HFFc6 (cell line): ENCODE data around the gene CNOT6L. TPM values are rescaled to one million over a fixed set of nuclear protein-coding genes. Genes with fewer than 3 reads are reported as not detected.

Source experiments
- DNase-seq: peaks from one replicate; pipeline ENCODE4 v3.0.0-alpha.2; 2018
- H3K27ac Mint-ChIP-seq: 2 replicates; pipeline ENCODE4 v1.8.0; 2020; ENCODE audit warnings: mild to moderate bottlenecking, mixed read lengths
- H3K27me3 Mint-ChIP-seq: 2 replicates; pipeline ENCODE4 v1.8.0; 2021; ENCODE audit warnings: mild to moderate bottlenecking, moderate library complexity, mixed read lengths; ENCODE audit not compliant: insufficient read depth
- H3K36me3 Mint-ChIP-seq: 2 replicates; pipeline ENCODE4 v1.8.0; 2021; ENCODE audit warnings: low read depth, mixed read lengths
- H3K4me1 Mint-ChIP-seq: 2 replicates; pipeline ENCODE4 v1.8.0; 2020; ENCODE audit warnings: low read depth, mixed read lengths
- H3K4me3 Mint-ChIP-seq: 2 replicates; pipeline ENCODE4 v1.8.0; 2020; ENCODE audit warnings: mild to moderate bottlenecking, moderate library complexity, mixed read lengths
- H3K9me3 Mint-ChIP-seq: 2 replicates; pipeline ENCODE4 v1.8.0; 2020; ENCODE audit warnings: mild to moderate bottlenecking, mixed read lengths
- total RNA-seq, 6 experiments: library from RNA; stranded (reverse); fragmentation: NEBNext Ultra II Directional; extraction: Animal tissue kit (Norgen Biotek cat#: 25700); gene quantifications; 2 replicates in 1 of 6; 3 replicates in 5 of 6; pipeline ENCODE4 v1.2.3, GENCODE V29; 2021
- TF ChIP-seq, protein P1 (sequence below): fragments of 200-600 bp; sonication (generic); IDR thresholded peaks from 2 replicates; pipeline ENCODE4 v1.5.0; 2021; ENCODE audit warnings: antibody characterized with exemption, mild to moderate bottlenecking

The CNOT6L gene
- total RNA-seq, 6 experiments from 2014 or later, result 17.8 to 24.3 (median 20.2) TPM

DNA sequence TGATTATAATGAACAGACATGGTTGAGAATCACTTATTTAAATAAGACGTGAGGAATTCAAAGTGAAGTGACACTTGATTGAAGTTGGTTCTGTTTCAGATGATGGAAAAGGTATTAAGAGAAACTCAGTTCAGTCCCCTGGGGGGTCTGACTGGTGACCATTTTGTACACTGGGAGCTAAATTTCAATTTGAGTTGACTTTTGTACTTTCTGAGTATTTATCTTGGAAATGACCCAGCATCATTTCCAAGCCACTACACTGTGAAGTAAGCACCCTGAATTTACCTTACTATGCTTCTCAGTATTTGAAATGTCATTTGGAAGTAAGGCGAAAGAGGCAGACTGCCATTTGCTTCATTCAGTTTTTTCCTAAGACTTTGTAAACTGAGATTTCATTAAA, 73.4 kb downstream of the CNOT6L start:
- H3K4me3 Mint-ChIP-seq, result no peak overlapping the region
- no peaks in the 10 kb centered on the region for H3K9me3 Mint-ChIP-seq
- TF ChIP-seq, protein P1, sequence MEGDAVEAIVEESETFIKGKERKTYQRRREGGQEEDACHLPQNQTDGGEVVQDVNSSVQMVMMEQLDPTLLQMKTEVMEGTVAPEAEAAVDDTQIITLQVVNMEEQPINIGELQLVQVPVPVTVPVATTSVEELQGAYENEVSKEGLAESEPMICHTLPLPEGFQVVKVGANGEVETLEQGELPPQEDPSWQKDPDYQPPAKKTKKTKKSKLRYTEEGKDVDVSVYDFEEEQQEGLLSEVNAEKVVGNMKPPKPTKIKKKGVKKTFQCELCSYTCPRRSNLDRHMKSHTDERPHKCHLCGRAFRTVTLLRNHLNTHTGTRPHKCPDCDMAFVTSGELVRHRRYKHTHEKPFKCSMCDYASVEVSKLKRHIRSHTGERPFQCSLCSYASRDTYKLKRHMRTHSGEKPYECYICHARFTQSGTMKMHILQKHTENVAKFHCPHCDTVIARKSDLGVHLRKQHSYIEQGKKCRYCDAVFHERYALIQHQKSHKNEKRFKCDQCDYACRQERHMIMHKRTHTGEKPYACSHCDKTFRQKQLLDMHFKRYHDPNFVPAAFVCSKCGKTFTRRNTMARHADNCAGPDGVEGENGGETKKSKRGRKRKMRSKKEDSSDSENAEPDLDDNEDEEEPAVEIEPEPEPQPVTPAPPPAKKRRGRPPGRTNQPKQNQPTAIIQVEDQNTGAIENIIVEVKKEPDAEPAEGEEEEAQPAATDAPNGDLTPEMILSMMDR, result no peak
- DNase-seq, result no peak
- H3K36me3 Mint-ChIP-seq, result no peaks in the 10 kb centered on the region
- no peaks in the 10 kb centered on the region for H3K27me3 Mint-ChIP-seq
- no peak overlapping the region for H3K27ac Mint-ChIP-seq
- H3K4me1 Mint-ChIP-seq, result no peaks in the 10 kb centered on the region

DNA sequence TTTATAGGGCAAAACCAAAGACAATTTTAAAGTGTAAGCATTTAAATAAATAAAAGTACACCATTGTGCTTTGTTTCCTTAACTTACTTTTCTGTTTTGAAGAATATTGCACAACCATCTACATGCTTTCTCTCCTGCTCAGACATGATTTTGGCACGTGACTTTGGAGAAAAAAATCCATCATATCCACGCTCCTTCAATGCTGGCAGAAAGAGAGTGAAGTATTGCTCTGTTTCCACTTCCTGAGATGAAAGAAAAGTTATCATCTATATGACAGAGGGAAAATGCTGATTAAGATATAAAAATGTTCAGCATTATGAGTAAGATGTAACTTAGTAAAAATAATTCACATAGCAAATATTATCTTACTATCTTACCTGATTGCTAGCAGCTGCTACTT, 77.1 kb downstream of the CNOT6L start:
- H3K27ac Mint-ChIP-seq, result no peak overlapping the region
- DNase-seq, result no peak
- no peaks in the 10 kb centered on the region for H3K4me1 Mint-ChIP-seq
- no peaks in the 10 kb centered on the region for H3K27me3 Mint-ChIP-seq
- no peak overlapping the region for H3K4me3 Mint-ChIP-seq
- H3K9me3 Mint-ChIP-seq, result no peaks in the 10 kb centered on the region
- TF ChIP-seq, protein P1, result no peak
- H3K36me3 Mint-ChIP-seq, result 0 out of 2 replicates have a peak, but pooled peaks cover 4% of the 10 kb centered on the region

DNA sequence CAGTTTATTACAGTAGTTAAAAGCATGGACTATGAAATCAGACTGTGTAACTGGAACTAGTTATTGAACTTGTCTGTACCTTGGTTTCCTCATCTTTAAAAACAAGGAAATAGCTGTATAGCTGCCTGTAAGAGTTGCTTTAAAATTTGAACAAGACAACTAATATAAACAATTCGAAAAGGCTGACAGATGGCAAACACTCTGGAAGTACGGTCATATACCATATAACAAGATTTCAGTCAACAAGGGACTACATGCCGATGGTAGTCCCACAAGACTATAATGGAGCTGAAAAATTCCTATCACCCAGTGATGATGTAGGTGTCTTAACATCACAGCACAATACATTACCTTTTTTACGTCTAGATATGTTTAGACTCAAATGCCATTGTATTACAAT, 78.7 kb downstream of the CNOT6L start:
- no peaks in the 10 kb centered on the region for H3K9me3 Mint-ChIP-seq
- TF ChIP-seq, protein P1, result no peak

DNA sequence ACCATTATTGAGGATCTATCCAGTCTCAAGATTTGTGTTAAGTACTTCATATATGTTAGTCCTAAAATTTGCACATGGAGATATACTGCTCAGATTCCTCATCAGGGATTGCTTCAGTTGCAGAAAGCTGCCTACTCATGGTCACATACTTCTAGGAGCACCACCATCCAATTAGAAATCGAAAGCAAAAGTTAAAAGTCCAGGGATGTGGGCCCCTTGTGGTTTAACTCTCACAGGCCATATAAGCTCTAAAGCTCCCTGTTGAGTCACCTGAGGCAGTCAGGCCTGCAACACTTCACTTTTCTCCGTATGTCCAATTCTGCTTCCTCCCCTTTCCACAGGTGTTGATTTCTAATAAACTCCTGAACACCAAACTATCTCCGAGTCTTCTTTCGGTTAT, 84.2 kb downstream of the CNOT6L start:
- H3K4me3 Mint-ChIP-seq, result no peak overlapping the region
- 0 out of 2 replicates have a peak, but pooled peaks cover 4% of the 10 kb centered on the region for H3K36me3 Mint-ChIP-seq
- H3K27ac Mint-ChIP-seq, result no peak overlapping the region
- H3K27me3 Mint-ChIP-seq, result no peaks in the 10 kb centered on the region
- peak; percentile 7 for DNase-seq
- no peaks in the 10 kb centered on the region for H3K9me3 Mint-ChIP-seq
- peaks cover 11% of the 10 kb centered on the region for H3K4me1 Mint-ChIP-seq
- TF ChIP-seq, protein P1, result no peak

More for the DNA sequence above, 78.7 kb downstream of the CNOT6L start:
- 0 out of 2 replicates have a peak, but pooled peaks cover 4% of the 10 kb centered on the region for H3K36me3 Mint-ChIP-seq
- no peak overlapping the region for H3K27ac Mint-ChIP-seq
- DNase-seq, result no peak
- H3K27me3 Mint-ChIP-seq, result no peaks in the 10 kb centered on the region
- no peak overlapping the region for H3K4me3 Mint-ChIP-seq
- peaks cover 3% of the 10 kb centered on the region for H3K4me1 Mint-ChIP-seq

DNA sequence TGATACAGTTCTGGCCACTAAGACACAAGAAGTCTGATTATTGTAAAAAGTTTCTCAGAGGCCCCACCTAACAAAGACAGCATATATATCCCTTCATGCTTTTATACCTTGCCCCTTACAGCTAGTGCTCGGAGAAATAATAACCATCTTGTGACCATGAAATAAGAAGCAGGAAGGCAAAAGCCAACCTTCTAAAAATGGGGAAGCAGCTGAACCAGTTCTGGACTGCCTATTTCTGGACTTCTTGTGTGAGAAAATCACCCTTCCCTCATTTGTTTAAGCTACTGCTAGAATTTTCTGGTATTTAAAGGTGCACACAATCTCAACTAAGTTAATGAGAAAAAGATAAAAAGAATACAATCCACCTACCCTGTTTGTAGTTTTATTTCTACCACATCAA, 87.5 kb downstream of the CNOT6L start:
- Mint-ChIP-seq H3K36me3 (peaks cover 7% of the 10 kb centered on the region; the same call in 1 of the 2 replicates), H3K4me3 (no peak overlapping the region), H3K9me3 (no peaks in the 10 kb centered on the region), H3K27me3 (no peaks in the 10 kb centered on the region), H3K27ac (no peak overlapping the region), H3K4me1 (peaks cover 11% of the 10 kb centered on the region)
- TF ChIP-seq, protein P1, result no peak
- DNase-seq, result no peak

DNA sequence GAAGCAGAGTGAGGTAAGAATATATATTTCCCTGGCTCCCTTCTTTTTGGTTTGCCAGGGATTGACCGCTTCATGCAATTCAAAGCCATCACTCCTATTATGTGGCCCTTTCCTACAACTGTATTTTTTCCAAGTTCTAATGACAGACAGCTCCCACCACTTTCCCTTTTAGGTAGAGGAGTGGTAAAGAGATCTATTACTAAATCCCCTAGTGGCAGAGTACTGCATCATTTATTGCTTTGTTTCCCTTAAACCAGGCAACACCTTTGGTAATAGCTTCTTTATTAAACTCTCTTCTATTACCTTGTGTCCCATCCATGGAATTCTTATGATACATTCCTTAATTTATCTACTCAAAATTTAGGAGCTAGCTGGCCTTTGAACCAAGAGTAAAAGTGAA, 90.7 kb downstream of the CNOT6L start:
- Mint-ChIP-seq H3K4me3 (no peak overlapping the region), H3K27ac (no peak overlapping the region), H3K9me3 (no peaks in the 10 kb centered on the region), H3K4me1 (no peaks in the 10 kb centered on the region), H3K36me3 (peaks cover 7% of the 10 kb centered on the region; the same call in 1 of the 2 replicates), H3K27me3 (no peaks in the 10 kb centered on the region)
- DNase-seq, result no peak
- TF ChIP-seq, protein P1, result no peak
